ENCODE data around the gene ZBTB37.
"Not testable (repeated sequence)": the region's sequence is repeated elsewhere in the genome, so short reads cannot be mapped to it uniquely, and the experiment has no call there.

The ZBTB37 gene

DNA sequence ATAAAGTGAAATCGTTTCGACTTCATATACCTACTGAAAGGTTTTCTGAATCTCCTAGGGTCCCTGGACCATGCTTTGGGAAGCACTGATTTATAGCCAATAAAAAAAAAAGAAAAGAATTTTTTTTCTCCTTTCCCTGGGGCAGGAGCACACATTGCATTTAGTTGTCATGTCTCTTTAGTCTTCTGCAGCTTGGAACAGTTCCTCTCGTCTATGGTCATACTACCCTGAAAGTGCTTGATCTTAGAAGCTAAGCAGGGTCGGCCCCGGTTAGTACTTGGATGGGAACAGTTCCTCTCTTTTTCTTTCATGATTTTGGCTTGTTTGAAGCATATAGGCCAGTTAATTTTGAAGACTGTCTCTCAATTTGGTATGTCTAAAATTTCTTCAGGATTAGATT, 52.7 kb downstream of the ZBTB37 start:
- no peaks in the 10 kb centered on the region for H3K4me1 ChIP-seq (ENCODE audit: low read depth, poor library complexity, severe bottlenecking)
- no peaks in the 10 kb centered on the region for H4K20me1 ChIP-seq (ENCODE audit: insufficient read depth)
- H3K27me3 ChIP-seq (ENCODE audit: insufficient read depth, low read depth) = no peaks in the 10 kb centered on the region
- no peak overlapping the region for H3K9ac ChIP-seq
- no peaks in the 10 kb centered on the region for H3K36me3 ChIP-seq (ENCODE audit: insufficient read depth)
- H3K27ac ChIP-seq = no peak overlapping the region
- no peak overlapping the region for H2AFZ ChIP-seq (ENCODE audit: low read depth)
- TF ChIP-seq, protein P1, sequence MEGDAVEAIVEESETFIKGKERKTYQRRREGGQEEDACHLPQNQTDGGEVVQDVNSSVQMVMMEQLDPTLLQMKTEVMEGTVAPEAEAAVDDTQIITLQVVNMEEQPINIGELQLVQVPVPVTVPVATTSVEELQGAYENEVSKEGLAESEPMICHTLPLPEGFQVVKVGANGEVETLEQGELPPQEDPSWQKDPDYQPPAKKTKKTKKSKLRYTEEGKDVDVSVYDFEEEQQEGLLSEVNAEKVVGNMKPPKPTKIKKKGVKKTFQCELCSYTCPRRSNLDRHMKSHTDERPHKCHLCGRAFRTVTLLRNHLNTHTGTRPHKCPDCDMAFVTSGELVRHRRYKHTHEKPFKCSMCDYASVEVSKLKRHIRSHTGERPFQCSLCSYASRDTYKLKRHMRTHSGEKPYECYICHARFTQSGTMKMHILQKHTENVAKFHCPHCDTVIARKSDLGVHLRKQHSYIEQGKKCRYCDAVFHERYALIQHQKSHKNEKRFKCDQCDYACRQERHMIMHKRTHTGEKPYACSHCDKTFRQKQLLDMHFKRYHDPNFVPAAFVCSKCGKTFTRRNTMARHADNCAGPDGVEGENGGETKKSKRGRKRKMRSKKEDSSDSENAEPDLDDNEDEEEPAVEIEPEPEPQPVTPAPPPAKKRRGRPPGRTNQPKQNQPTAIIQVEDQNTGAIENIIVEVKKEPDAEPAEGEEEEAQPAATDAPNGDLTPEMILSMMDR (conservative IDR thresholded peaks at IDR 0.05; ENCODE audit: low read depth, low read length) = no peak
- no peaks in the 10 kb centered on the region for H3K79me2 ChIP-seq (ENCODE audit: insufficient read depth, low read depth)
- H3K4me3 ChIP-seq (IDR thresholded peaks at IDR 0.05; ENCODE audit: insufficient read depth, low read depth, low read length) = no peak overlapping the region
- H3K4me2 ChIP-seq = no peak overlapping the region

DNA sequence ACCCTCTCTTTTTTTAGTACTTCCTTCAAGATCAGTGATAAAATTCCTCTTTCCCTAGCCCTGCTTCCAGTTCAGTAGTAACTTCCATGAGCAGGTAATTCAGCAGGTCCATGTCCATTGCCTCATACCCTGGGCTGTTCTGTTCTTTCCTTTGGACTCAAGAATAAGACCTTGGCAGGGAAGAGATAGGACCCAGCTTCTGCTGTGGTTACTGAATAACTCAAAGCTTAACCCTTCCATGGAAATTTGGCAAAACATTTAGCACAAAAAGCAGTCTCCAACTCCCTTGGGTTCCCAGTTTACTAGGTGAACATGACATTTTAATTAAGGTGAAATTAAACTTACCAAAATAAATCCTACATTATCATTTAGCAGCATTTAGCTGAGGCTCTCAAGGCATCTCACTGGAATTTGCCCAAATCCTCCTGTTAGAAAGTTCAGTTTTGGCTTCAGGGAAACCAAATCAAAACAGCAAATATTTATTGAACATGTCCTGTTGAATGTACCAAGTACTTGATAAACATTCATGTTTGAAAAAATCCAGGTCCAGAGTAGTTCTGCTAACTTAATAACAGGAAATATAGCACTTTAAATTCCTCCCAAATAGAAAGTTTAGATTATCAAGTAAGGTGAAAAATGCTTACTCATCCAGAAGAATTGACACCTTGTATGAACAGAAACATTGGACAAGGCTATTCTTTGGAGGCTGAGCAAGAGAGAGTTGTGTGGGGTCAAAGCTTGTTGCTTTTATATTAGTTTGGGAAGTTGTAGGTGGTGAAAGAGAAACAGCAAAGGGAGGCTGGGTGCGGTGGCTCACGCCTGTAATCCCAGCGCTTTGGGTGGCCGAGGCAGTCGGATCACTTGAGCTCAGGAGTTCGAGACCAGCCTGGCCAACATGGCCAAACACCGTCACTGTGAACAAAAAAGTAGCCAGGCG, 57.4 kb downstream of the ZBTB37 start:
- Histone ChIP-seq H3K27ac (no peak overlapping the region), H2AFZ (ENCODE audit: low read depth) (no peak overlapping the region), H3K4me2 (no peak overlapping the region), H3K9ac (no peak overlapping the region), H3K36me3 (ENCODE audit: insufficient read depth) (no peaks in the 10 kb centered on the region), H3K4me1 (ENCODE audit: low read depth, poor library complexity, severe bottlenecking) (no peaks in the 10 kb centered on the region), H4K20me1 (ENCODE audit: insufficient read depth) (no peaks in the 10 kb centered on the region), H3K4me3 (IDR thresholded peaks at IDR 0.05; ENCODE audit: insufficient read depth, low read depth, low read length) (no peak overlapping the region), H3K27me3 (ENCODE audit: insufficient read depth, low read depth) (no peaks in the 10 kb centered on the region), H3K79me2 (ENCODE audit: insufficient read depth, low read depth) (no peaks in the 10 kb centered on the region)
- TF ChIP-seq, protein P1 (conservative IDR thresholded peaks at IDR 0.05; ENCODE audit: low read depth, low read length) = no peak

DNA sequence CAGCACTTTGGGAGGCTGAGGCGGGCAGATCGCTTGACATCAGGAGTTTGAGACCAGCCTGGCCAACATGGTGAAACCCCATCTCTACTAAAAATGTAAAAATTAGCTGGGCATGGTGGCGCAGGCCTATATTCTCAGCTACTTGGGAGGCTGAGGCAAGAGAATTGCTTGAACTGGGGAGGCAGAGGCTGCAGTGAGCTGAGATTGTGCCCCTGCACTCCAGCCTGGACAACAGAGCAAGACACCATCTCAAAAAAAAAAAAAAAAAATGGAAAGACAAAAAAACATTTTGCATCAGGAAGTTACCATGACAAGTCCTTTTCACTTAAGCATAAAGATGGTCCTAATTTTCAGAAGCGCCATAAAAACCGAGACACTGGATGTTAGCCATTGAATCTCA, 62.4 kb downstream of the ZBTB37 start:
- not testable (repeated sequence) for H3K27me3 ChIP-seq (ENCODE audit: insufficient read depth, low read depth); H4K20me1 ChIP-seq (ENCODE audit: insufficient read depth); H3K27ac ChIP-seq; H3K4me2 ChIP-seq; H2AFZ ChIP-seq (ENCODE audit: low read depth); H3K36me3 ChIP-seq (ENCODE audit: insufficient read depth); H3K9ac ChIP-seq; H3K4me3 ChIP-seq (IDR thresholded peaks at IDR 0.05; ENCODE audit: insufficient read depth, low read depth, low read length); H3K4me1 ChIP-seq (ENCODE audit: low read depth, poor library complexity, severe bottlenecking); H3K79me2 ChIP-seq (ENCODE audit: insufficient read depth, low read depth)

DNA sequence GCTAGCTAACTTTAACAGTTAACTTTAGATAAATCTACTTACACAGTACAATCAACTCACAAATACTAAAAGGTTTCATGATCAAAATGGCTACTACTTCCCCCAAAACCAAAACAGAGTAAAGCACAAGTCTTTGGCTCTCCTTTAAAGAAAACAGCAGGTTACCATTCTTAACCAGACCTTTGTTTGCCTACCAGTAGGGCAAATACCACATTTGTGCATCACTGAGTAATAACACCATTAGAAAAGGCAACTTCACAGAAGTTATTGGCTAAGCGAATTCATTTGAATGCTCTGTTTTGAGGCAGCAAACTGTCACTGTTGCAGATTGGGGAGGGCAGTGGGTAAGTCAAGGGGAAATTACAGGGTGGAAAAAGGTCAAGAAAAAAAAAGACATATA, 66.3 kb downstream of the ZBTB37 start:
- TF ChIP-seq, protein P1 (conservative IDR thresholded peaks at IDR 0.05; ENCODE audit: low read depth, low read length) = no peak
- H3K4me2 ChIP-seq = no peak overlapping the region
- H3K9ac ChIP-seq = no peak overlapping the region
- no peaks in the 10 kb centered on the region for H3K4me1 ChIP-seq (ENCODE audit: low read depth, poor library complexity, severe bottlenecking)
- no peak overlapping the region for H3K27ac ChIP-seq
- H3K79me2 ChIP-seq (ENCODE audit: insufficient read depth, low read depth) = no peaks in the 10 kb centered on the region
- no peak overlapping the region for H2AFZ ChIP-seq (ENCODE audit: low read depth)
- H4K20me1 ChIP-seq (ENCODE audit: insufficient read depth) = no peaks in the 10 kb centered on the region
- H3K4me3 ChIP-seq (IDR thresholded peaks at IDR 0.05; ENCODE audit: insufficient read depth, low read depth, low read length) = no peak overlapping the region
- H3K27me3 ChIP-seq (ENCODE audit: insufficient read depth, low read depth) = no peaks in the 10 kb centered on the region
- peaks cover 14% of the 10 kb centered on the region; the same call in 1 of the 2 replicates for H3K36me3 ChIP-seq (ENCODE audit: insufficient read depth)

DNA sequence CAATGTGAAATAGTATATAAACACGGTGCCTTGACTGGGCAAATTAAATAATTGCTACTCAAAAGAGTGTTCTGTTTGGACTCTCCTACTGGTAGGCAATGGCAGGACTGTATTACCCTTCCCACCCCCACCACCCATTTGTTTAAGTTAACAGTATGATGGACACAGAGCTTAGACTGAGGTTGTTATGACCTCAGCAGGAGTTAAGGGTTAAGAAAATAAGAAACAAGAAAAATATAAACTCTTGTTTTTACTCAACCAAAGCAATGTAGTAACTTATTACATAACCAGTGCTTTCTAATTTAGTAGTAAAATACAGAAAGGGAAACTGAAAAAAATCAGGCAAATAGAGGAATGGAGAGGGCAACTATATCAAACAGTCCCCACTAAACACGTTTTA, 68.9 kb downstream of the ZBTB37 start:
- Histone ChIP-seq H2AFZ (ENCODE audit: low read depth) (no peak overlapping the region), H3K27me3 (ENCODE audit: insufficient read depth, low read depth) (no peaks in the 10 kb centered on the region), H3K4me3 (IDR thresholded peaks at IDR 0.05; ENCODE audit: insufficient read depth, low read depth, low read length) (no peak overlapping the region), H3K36me3 (ENCODE audit: insufficient read depth) (peaks cover 32% of the 10 kb centered on the region; the same call in 1 of the 2 replicates), H3K4me1 (ENCODE audit: low read depth, poor library complexity, severe bottlenecking) (no peaks in the 10 kb centered on the region), H3K27ac (no peak overlapping the region), H3K9ac (no peak overlapping the region), H4K20me1 (ENCODE audit: insufficient read depth) (no peaks in the 10 kb centered on the region), H3K4me2 (no peak overlapping the region), H3K79me2 (ENCODE audit: insufficient read depth, low read depth) (no peaks in the 10 kb centered on the region)
- TF ChIP-seq, protein P1 (conservative IDR thresholded peaks at IDR 0.05; ENCODE audit: low read depth, low read length) = no peak

Data from KMS-11 (cell line).